RPMI8226 (cell line): ENCODE data around the gene BET1L.
A peak's percentile ranks its signal among the peaks of the same experiment; 100 is the strongest.
"Not testable (repeated sequence)": the region's sequence is repeated elsewhere in the genome, so short reads cannot be mapped to it uniquely, and the experiment has no call there.

Source experiments
- DNase-seq: peaks from one replicate; pipeline ENCODE4 v3.0.0-alpha.2; 2015

The BET1L gene

DNA sequence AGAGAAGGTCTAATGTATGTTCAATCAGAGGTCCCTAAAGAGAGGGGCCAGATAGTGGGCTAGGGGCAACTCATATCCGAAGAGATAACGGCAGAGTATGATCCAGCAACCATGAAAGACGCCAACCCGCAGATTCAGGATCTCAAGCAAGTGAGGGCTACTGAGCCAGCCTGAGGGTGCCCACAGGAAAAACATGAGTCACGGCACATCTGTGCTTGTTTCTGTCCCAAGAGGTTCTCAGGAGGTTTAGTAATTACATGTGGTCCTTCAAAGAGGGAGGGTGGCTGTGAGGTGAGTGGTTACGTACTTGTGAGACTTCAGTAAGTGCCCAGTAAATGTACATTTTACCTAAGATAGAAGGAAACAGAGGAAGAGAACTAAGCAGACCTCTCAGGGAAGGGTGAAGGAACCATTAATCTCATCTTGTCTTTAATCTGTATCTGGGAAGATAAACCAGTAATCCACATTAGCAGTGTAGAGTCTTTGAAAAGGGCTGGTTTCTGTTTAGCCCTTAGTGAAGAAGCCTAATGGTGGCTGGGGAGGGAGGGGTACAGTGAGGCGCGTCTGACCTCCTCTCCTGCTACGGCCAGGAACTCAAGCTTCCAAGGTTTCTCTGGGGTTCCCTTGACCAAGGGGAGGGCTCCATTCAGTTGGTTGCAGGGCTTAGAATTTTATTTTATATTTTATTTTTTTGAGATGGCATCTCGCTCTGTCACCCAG is 18.7 kb upstream of the BET1L start:
- DNase-seq: no peak

DNA sequence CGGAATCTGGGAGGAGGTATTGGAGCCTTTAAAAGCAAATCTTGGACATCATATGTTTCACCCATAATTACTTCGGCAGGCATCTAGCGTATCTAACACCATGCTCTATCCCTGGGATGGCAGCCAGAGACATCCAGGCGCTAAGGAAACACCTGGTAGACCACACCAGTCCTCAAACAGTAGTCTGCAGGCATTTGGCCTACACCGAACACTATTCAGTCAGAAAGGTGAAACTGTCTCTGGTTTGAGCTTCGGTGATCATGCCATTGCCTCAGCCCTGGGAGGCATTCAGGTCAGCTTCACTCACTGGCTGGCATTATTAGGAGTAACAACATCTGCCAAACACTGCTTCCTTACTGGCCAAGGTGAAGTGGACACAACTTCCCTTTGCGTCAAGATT is 17.2 kb upstream of the BET1L start:
- DNase-seq: no peak

DNA sequence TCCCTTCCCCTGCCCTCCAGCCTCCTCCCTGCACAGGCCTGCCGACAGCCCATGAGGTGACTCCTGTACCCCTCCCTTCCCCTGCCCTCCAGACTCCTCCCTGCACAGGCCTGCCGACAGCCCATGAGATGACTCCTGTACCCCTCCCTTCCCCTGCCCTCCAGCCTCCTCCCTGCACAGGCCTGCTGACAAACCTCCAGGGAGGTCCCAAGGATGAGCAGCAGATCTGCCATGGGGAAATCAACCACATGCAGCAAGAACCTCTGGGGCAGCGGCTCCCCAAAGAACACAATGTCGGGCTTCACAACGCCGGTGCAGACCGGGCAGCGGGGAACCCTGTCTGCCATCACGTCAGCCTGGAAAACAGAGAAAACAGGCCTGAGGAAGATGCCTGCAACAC is 16.7 kb upstream of the BET1L start:
- no peak for DNase-seq

DNA sequence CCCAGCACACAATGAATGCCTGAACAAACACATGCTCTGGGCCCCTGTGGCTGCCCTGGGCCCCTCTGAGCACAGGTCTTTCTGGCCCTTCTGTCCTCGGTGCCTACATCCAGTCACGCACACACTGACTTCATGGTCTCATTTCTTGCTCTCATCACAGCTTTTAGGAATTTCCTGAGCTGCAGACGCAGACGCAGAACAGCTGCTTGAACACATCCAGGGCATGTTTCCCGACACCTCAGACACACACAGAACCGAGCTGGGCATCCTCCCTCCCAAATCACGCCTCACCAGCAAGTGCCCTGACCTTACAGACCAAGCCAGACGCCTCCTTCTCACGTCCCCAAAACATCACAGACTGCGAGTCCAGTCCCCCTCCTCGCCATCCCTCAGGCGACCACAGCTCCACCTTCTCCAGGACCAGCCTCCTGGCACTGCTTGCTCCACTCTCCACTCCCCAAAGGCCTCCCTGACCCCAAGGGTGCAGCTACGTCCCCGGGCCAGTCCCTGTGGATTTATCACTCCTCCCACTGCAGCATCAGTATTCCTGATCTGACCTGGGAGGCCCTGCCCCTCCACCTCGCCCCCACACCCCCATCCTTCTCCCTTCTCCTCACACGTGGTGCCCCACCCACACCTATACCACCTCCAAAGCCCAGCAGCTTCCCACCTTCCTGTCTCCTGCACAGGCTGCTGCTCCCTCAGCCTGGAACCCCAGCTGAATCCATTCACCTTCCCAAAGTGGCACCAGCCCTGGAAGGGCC is 16.0 kb upstream of the BET1L start:
- DNase-seq: no peak

DNA sequence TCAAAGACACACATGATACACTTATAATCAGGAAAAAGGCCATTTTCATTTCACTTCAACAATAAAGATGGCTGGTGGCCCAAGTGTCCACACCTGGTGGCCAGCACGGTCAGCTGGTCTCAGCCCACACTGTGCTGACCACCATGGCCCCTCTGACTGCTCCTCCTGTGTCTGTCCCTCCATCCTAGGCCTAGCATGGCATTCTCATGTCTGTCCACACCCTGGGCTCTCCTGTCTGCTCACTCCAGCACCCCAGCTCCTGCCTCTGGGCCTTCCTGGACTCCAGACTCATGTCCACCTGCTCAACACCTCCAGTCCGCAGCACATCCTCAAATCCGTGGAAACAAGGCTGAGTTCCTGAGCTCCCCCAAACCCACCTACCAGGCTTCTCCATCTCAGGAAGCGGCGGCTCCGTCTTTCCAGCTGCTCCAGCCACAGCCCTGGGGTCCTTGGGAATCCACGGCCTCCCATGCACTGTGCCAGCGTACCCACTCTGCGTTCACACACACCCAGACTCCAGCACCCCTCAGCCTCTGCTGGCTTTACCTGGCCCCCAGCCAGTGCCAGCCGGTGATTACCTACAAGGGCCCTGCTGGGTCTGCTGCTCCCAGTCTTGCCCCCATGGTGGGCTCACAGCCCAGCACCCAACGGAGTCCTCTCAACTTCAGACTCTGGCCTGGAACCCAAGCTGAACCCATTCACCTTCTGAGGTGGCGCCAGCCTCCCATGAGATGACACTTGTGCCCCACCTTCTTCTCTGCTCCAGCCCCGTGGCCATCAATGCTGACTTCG is 15.0 kb upstream of the BET1L start:
- DNase-seq: no peak

DNA sequence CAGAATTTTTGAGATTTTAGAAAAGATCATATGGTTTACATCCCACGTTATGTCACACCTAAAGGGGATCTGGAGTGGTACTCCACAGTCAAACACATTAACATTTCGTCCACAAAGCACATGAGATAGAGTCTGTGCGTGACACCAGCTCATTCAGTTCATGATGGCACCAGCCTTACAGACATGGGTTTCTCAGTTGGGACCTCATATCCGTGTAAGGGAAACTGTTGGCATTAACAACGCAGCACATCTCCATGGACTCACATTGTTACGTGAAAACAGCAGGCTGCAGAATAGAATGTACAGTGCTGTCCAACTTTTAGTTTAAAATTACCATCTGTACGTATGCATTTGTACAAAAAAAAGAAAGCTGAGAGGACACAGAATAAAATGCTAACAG is 14.3 kb upstream of the BET1L start:
- DNase-seq: no peak

DNA sequence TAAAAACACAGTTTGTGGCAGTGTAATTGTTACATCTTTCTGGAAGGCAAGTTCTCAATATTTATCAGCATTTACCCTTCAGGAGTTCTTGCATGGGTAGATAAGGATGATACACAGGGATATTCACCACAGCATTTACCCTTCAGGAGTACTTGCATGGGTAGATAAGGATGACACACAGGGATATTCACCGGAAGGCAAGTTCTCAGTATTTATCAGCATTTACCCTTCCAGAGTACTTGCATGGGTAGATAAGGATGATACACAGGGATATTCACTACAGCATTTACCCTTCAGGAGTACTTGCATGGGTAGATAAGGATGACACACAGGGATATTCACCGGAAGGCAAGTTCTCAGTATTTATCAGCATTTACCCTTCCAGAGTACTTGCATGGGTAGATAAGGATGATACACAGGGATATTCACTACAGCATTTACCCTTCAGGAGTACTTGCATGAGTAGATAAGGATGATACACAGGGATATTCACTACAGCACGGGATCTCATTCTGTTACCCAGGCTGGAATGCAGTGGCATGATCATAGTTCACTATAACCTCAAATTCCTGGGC is 13.5 kb upstream of the BET1L start:
- not testable (repeated sequence) for DNase-seq

DNA sequence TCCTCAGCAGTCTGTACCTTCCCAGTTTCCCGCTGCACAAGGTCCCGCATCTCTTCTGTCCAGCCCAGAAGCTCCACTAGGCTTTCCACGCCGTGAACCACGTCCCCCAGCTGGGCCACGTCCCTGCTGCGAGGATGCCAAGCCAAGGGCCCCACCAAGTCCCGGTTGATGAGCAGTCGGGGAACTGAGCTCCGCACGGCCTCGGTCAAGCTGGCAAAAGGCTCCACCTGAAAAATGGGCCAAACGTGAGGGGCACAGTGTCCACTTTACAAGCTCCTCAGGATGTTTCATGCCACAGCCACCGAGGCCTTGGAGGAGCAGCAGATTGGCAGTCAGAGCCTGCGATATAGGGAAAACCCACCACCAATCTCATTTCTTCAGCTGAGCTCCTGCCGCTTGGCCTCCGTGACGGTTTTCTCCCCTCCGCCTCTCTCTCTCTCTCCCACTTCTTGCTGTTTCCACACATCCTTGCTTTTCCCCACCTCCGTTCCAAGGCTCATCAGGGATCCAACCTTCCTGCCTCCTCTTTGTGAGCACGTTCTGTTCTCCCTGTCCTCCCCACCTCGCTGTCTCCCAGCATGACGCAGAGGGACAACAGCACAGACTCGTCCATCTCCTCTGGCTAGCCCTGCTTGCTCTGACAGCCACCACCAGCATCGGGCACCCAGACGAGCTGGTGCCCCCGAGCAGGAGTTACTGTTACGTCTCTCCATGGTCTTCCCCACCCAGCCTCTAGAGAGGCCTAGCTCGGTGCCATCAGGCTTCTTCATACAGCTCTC is 11.8 kb upstream of the BET1L start:
- no peak for DNase-seq

DNA sequence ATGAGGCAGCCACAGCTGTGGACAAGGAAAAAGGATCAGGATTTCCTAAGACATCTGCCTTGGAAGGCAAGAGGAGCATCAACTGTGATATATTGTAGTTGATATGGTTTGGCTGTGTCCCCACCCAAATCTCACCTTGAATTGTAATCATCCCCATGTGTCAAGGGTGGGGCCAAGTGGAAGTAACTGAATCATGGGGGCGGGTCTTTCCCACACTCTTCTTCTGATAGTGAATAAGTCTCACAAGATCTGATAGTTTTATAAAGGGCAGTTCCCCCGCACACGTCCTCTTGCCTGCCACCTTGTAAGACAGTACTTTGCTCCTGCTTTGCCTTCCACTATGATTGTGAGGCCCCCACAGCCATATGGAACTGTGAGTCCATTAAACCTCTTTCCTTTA is 10.5 kb upstream of the BET1L start:
- no peak for DNase-seq

DNA sequence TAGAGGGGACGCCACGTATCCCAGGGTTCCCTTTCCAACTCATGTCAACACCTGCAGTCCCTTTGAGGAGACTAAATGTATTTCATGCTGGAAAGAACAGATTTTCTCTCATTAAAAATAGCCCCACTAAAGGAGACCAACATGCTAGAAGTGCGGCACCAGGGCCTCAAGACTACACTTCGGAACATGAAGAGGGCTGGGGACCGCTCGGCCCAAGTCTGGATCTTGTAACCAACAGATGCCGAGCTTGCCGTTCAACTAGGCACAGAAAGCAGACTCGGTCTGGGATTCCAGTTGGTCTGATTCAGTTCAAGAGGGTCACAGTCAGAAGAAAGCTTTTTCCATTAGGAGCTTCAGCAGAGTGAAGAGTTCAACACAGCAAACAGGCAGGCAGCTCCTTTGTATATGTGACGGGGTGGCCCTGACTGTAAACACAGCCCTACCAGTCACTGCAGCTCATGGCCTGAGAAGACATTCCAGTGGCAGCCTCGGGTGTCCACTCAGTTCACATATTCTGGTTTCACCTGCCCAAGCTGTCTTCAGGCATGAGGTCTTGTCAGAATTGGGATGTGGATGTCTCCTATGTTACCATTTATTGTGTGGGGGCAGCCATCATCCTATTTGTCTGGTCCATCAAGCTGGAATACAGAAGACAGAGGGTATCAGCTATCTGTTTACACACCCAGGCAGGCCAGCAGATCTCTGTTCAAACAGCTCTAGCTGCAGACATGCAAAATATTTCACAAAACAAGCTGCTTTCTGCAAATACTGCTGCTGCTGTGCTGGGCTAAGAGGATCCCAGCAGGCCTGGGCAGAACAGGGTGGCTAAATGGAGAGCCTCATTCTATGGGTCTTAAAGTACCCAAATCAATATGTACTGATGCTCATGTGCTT is 9.1 kb upstream of the BET1L start:
- no peak for DNase-seq

DNA sequence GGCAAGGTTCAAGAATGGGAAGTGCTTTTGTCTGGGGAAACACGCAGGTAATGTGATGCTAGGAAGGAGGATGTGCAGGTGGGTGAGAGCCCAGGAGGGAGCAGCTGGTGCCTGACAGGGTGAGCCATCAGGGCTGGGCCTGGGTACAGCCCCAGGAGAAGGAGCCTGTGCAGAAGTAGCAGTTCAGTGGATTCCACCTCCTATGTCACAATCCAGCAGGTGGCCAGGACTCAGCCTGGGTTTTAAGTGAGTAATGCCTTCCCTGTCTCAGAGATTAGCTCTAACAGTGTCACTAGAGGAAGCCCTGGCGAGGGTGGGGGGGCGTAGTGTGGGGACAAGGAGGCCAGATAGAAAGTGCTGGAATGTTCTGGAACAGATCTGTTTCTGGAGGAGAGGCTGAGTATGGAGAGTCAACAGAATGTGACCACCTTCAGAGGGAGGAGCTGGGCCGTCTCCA is 8.4 kb upstream of the BET1L start:
- DNase-seq: no peak

DNA sequence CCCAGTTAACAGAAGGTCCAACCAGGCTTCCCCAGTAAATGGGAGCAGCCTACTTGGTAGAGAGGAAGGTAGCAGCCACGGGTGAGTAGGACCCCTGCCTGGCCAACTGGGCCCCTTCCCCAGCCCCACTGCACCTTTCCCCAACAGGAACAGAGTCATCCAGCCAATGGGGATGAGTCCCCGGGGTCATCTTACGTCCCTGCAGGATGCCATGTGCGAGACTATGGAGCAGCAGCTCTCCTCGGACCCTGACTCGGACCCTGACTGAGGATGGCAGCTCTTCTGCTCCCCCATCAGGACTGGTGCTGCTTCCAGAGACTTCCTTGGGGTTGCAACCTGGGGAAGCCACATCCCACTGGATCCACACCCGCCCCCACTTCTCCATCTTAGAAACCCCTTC is 6.9 kb upstream of the BET1L start:
- DNase-seq: no peak

DNA sequence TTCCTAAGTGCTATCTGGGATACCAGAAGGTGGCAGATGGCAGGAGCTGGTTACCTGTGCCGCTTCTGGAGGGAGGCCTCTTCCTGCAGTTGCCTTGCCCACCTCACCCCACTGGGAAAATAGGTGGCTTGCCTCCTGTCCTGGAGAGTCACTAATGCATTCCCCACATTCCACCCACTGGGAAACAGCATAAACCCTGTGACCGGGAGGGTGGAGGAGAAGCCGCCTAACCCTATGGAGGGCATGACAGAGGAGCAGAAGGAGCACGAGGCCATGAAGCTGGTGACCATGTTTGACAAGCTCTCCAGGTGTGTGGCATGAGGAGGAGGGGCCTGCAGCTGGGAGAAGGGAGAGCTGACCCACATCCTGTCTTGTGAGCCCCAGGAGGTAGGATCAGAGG is 5.9 kb upstream of the BET1L start:
- DNase-seq: no peak

DNA sequence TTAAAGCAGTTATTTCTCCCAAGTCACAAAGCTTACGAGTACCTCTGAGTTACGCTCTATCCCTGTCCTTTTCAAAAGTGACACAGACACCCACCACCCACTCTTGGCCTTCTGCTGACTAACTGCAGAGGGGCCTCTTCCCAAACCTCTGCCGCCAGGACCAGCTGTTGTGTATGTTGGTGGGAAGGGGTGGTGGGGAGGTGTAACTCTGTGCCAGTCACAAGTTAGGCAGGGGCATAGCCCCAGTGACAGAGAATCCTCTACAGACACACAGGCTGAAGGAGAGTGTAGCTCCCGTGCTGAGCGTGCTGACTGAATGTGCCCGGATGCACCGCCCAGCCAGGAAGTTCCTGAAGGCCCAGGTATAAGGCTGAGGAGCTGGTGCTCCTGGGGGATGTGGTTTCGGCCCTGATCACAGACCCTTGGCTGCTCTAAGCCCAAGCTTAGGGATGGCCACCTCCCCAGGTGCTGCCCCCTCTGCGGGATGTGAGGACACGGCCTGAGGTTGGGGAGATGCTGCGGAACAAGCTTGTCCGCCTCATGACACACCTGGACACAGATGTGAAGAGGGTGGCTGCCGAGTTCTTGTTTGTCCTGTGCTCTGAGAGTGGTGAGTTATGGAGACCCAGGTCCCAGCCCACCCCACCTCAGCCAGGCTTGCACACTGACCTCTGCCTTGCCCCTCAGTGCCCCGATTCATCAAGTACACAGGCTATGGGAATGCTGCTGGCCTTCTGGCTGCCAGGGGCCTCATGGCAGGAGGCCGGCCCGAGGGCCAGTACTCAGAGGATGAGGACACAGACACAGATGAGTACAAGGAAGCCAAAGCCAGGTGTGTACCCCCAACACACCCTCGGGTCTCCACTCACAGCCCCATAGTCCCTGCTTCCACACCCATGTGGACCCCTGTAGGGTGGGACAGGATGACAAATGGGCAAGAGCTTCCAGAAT is 5.2 kb upstream of the BET1L start:
- no peak for DNase-seq

DNA sequence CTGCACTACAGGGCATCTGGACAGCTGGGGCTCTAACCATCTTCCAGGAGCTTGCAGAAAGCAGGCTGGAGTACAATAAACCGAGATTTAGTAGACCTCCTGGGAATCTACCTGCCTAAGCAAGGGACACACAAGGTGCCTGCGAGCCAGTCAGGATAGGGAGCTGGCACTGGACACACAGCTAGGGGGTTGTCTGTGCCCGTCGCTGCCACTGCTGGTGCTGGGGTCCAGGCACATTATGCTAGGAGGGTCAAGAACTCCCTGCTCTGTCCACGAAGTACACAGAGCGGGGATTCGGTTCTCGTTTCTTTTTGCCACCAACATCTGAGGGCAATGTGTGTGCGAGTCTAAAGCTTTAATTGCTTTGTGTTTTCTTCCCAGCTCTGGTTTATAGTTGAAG is 4.5 kb upstream of the BET1L start:
- no peak for DNase-seq

DNA sequence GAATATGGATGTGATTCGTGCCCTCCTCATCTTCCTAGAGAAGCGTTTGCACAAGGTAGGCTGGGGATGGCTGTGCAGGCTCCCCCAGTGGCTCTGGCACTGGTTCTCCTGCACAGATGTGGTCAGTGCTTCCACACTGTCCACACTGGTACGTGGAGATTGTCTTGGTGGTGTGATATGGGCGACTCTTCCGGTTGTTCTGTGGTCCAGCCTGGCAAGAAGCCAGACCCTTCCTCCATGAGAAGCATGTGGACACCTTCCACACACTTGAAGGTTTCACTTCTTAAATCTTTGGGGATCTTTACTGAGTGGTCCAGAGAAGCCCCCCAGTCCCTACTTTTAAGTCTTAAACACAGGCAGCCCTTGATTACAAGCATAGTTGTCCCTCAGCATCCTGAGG is 4.1 kb upstream of the BET1L start:
- DNase-seq: no peak

DNA sequence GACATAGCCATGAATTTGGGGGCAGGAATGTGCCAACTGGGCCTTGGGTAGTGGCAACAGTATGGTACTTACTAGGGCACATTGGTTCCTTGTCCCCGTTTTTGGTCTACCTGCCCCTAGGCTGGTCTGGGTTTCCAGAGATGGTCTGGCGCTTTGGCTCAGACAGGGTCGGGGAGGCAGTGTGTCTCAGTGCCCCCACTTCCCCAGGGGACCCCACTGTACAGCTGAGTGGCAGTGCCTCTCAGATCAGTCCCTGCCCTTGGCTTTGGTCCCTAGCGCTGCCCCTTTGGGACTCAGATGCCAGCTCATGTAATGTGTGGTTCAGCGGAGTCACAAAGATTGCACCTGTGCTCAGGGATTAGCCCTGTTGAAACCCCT is 3.6 kb upstream of the BET1L start:
- DNase-seq: no peak

DNA sequence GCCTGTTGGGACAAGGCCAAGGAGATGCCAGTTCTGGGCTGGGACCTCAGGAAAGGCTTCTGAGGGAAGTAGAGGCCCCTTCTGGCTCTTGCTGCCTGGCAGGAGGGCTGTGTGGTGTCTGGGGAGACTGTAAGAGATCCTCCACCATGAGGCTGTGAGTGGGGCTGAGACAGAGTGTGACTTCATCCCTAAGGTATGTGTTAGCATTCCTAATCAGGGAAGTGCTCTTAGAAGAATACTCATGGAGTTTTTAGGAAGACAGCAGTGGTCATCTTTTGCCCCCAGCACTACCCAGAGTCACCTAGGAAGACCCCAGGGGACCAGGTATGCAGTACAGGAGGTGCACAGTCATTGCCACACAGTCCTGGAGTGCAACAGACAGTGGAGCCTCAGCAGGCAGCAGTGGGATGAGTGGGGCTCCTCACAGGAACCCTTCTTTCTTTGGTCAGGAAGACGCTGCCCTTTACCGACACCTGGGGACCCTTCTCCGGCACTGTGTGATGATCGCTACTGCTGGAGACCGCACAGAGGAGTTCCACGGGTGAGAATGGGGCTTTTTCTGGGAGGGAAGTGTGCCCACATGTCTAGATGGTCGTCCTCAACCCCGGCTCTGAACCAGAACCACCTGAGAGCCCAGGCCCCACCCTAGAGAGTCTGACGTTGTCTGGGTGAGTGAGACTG is 3.1 kb upstream of the BET1L start:
- no peak for DNase-seq

DNA sequence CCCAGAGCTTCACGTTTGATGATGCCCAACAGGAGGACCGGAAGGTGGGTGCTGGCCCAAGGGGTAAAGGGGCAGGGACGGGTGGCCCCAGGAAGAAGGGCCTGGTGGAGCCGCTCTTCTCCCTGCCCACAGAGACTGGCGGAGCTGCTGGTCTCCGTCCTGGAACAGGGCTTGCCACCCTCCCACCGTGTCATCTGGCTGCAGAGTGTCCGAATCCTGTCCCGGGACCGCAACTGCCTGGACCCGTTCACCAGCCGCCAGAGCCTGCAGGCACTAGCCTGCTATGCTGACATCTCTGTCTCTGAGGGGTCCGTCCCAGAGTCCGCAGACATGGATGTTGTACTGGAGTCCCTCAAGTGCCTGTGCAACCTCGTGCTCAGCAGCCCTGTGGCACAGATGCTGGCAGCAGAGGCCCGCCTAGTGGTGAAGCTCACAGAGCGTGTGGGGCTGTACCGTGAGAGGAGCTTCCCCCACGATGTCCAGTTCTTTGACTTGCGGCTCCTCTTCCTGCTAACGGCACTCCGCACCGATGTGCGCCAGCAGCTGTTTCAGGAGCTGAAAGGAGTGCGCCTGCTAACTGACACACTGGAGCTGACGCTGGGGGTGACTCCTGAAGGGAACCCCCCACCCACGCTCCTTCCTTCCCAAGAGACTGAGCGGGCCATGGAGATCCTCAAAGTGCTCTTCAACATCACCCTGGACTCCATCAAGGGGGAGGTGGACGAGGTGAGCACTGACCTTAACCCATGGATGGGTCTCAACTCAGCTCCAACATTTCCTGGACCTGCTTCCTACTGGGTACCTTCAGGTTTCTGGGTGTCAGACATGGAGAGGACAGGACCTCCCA is 2.3 kb upstream of the BET1L start:
- peak; percentile 21 for DNase-seq
